GM18873 (cell line): Measurements from ENCODE around the gene FSTL5.
"Not testable (repeated sequence)": the region's sequence is repeated elsewhere in the genome, so short reads cannot be mapped to it uniquely, and the experiment has no call there.

ENCODE experiments used
- ATAC-seq: cut with Tn5 transposase; IDR thresholded peaks from one replicate; pipeline ENCODE4 v1.9.1; 2021; ENCODE audit warnings: mild to moderate bottlenecking, moderate library complexity, moderate number of reproducible peaks; ENCODE audit not compliant: unreplicated experiment, low FRiP score

FSTL5 gene

DNA sequence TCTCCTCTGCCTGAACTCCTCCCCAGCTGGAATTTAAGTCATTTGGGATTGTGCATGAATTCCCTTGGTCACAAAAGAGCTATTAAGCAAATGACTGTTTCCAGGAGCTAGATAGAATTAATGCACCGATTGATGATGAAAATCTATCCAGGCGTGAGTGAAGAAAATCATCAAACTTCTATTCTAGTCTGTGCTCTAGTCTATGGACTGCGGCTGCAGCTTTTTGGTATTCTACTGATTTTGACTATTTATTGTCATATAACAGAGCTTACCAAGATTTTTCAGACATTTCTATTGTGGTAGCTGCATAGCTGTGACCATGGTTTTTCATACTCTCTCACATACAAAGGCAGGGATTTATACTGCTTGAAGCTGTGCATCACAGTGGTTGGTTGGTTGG, 403.8 kb downstream of the FSTL5 start:
- no peak for ATAC-seq

DNA sequence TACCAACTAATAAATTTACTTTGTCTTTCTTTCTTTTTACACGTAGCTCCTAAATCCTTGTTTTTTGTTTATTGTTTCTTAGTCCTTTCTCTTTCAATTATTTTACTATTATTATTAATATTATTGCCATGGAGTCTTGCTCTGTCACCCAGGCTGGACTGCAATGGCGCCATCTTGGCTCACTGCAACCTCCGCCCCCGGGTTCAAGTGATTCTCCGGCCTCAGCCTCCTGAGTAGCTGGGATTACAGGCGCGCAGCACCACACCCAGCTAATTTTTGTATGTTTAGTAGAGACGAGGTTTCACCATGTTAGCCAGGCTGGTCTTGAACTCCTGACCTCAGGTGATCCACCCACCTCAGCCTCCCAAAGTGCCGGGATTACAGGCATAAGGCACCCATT, 405.4 kb downstream of the FSTL5 start:
- not testable (repeated sequence) for ATAC-seq

DNA sequence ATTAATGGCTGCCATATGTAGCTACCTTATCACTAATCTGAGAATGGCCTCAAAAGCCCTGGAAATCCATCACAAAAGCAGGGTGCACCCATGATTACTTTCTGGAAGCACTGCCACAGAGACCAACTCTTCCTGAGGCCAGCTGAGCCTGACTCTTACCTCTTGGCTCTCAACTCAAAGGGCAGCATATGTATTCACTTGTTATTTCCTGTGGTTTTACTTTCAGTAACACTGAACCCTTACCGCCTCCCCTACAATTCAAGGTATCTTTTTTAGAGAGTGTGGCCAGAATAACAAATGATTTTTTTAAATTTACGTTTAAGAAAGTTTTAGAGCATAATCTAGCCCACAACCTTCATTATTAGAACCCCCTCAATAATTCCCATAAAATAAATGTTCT, 434.9 kb downstream of the FSTL5 start:
- no peak for ATAC-seq

DNA sequence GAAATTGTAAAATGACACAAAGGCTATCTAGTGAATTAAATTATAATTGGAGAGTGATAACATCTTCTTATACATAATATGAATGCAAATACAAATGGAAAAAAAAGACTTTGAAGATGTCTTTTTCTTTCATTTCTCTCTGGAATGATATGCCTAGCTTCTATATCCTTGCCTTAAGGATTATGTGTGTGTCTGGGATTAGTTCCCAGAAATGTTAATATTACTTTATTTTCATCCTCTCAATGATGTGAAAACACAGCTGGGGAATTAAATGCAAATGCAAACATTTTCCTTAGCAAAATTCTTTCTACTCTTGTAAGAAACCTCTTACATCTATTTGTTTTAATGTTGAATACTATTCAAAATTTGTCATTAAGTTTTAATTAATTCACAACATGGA, 441.9 kb downstream of the FSTL5 start:
- ATAC-seq, result no peak

GRCh38 chr4:161717084-161717483, 446.7 kb downstream of the FSTL5 start:
- no peak for ATAC-seq

DNA sequence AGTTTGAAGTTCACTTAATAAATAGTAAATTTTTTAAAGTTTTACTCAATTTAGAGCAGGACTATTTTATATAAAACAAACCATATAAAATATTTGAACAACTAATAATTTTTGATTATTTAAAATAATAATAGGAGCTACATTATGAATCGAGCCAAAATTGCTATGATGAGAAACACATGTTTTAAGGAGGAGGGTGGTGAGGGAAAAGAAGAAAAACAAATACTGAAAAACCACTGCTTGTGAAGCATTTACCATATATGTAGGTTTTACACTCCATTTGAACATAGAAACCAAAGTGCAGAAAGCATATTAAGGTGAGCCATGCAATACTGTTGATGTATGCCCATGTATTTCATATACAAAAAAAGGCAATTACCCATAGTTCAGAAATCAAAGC, 448.9 kb downstream of the FSTL5 start:
- ATAC-seq, result no peak

GRCh38 chr4:161714022-161714751, 449.6 kb downstream of the FSTL5 start:
- no peak for ATAC-seq

DNA sequence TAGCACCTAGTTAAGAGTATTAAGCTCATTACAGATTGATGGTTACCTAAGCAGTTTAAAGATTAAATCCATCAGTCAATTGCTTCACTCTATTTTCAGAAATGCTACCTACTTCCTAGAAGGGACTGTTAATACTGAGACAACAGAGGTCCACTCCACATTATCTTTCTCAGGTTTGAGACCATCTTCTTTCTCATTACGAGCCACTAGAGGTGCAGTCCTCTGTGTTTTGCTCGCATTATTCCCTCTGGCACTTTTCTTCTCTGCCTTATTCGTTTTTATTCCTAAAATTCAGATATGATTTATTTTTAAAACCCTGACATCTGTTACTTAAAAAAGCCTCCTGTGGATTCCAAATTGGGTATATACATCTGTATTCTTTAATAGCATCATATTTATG, 459.1 kb downstream of the FSTL5 start:
- ATAC-seq, result no peak

- no peak for ATAC-seq
Measured at GRCh38 chr4:161704040-161704439, 459.8 kb downstream of the FSTL5 start.

- ATAC-seq, result no peak
Measured at GRCh38 chr4:161702287-161702686, 461.5 kb downstream of the FSTL5 start.

GRCh38 chr4:161696944-161697343, 466.9 kb downstream of the FSTL5 start:
- no peak for ATAC-seq

- no peak for ATAC-seq
Measured at GRCh38 chr4:161680146-161680545, 483.7 kb downstream of the FSTL5 start.

DNA sequence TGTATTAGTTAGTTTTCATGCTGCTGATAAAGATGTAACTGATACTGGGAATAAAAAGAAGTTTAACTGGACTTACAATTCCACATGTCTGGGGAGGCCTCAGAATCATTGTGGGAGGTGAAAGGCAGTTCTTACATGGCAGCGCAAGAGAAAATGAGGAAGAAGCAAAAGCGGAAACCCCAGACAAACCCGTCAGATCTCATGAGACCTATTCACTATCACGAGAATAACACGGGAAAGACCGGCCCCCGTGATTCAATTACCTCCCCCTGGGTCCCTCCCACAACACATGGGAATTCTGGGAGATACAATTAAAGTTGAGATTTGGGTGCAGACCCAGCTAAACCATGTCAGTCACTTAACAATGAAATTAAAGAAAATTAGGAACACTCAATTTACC, 499.1 kb downstream of the FSTL5 start:
- ATAC-seq, result no peak

GRCh38 chr4:161663844-161664243, 500.0 kb downstream of the FSTL5 start:
- ATAC-seq, result no peak

- no peak for ATAC-seq
Measured at GRCh38 chr4:161658676-161659075, 505.1 kb downstream of the FSTL5 start.

DNA sequence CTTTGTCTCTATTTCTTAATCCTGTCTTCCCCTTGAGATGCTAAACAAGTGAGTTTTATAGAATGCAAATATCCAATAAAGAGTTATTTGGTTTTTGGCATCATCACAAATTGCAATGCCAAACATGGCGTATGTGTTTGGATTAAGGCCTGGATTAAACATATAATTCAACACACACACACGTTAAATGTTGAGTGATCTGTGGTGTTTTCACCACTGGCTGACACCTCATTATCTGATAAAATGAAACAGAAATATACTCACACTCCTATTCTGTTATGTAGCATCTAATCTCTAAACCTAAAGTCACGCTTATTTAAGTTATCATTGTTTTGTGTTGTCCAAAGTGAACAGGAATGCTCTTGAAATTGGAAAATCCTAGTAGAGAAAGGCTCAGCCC, 506.2 kb downstream of the FSTL5 start:
- ATAC-seq, result no peak

GRCh38 chr4:161656594-161656993, 507.2 kb downstream of the FSTL5 start:
- ATAC-seq, result no peak

- ATAC-seq, result no peak
Measured at GRCh38 chr4:161655148-161655547, 508.7 kb downstream of the FSTL5 start.

DNA sequence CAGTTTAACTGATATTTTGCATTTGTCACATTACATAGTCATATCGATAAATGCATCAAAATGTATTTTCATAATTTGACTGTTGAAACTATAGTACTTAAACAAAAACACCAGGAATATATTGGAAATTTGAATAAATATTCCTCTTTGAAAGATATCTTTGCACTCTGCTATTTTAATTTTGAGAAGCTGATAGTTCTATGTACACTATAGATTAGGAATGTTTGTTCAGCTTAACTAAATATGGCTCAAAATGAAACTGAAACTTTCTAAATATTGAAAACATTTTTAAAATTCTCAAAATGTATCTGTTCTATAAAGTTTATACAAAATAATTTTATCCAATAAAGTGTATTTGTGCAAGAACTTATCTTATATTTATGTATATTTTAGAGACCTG, 510.1 kb downstream of the FSTL5 start:
- ATAC-seq, result no peak

GRCh38 chr4:161651586-161651985, 512.2 kb downstream of the FSTL5 start:
- ATAC-seq, result no peak

DNA sequence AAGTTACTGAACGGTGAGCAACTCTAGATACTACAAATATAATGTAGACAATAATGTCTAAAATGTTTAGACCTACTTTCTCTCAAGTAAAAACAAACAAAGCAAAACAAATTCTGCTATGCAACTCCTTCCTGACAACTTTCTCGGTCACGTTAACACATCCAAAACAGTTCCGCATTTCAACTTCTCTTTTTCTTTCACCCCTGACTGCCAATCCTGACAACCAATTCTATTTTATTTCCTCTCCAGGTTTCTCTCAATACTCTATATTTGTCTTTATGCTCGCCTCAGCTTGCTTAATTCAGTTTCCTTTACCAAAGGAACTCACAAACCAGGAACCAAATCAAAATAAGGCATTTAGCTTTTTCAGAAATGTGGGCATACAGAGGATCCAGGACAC, 513.0 kb downstream of the FSTL5 start:
- no peak for ATAC-seq

DNA sequence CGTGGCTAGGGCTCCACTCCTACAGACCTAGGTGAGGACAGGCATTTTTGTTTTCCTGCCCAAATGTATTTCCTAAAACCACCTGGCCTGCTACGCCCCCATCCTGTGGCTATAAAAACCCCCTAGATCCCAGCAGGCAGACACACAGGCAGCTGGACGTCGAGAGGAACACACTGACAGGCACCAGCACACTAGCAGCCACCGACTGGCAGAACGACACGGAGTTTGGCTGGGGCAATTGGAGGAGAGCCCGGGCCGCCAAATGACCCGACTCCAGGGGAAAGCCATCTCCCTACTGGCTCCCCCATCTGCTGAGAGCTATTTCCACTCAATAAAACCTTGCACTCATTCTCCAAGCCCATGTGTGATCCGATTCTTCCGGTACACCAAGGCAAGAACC, 516.0 kb downstream of the FSTL5 start:
- no peak for ATAC-seq

DNA sequence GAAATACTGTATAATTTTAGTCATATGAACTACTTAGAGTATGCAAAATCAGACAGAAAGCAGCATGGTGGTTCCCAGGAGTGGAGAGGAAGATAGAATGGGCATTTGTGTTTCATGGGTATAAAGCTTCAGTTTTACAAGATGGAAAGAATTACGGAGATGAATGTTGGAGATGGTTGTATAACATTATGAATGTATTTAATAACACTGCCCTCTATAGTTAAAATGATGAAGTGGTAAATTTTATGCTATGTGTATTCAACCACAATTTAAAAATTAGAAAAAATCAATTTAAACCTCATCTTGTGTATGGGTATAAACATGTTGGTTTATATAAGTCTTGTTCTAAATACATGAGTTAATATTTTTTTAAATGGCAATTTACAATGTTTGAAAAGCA, 521.1 kb downstream of the FSTL5 start:
- no peak for ATAC-seq
